ENCODE measurements around the gene PLCB4. TPM values are rescaled to one million over a fixed set of nuclear protein-coding genes. Genes with fewer than 3 reads are reported as not detected.

Gene PLCB4
- total RNA-seq, 1 experiment from 2014 or later = 10.1 TPM

DNA sequence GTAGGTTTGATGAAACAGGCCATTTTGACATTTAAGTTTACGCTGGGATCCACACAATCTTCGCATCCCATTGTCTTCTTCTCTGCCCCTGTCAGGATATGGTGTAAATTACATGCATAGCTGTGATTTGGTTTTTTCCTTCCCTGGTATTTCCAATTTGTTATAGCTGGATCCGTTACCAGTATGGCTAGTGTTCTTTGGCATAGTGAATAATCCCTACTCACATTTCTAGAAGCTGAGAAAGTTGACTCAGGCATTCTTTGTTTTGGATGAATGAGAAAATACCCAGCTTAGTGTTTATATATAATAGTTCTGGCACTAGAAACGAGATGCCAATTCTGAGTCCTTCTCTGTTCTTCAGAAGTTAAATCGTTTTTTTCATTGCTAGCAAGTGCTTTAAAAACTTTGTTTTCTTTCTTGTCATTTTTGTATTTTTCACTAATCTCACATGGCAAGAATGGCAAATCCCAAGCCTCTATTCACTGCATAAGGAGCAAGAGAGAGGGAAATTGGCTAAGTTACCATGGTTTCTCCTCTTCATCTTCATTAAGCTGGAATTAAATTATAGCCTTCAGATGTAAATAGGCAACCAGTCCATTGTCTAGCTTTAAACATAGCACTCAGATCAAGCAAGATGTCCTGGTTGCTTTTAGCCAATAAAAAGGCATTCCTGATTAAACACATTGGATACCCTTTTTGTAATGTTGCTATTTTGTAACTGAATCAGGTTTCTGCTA lies 353.6 kb downstream of the PLCB4 start:
- Histone ChIP-seq H2AK5ac (ENCODE audit: insufficient read length, low read length) (no peak overlapping the region), H3K14ac (ENCODE audit: insufficient read depth, low read length) (no peak overlapping the region), H3K9me3 (ENCODE audit: control insufficient read depth, low read depth, low read length) (no peaks in the 10 kb centered on the region), H2AFZ (ENCODE audit: low read length) (no peak overlapping the region), H3K9ac (ENCODE audit: extremely low read depth, insufficient read length, low read length) (no peak overlapping the region), H3K4ac (ENCODE audit: low read depth, low read length) (no peak overlapping the region), H3K27me3 (ENCODE audit: insufficient read depth, low read length) (no peaks in the 10 kb centered on the region), H4K5ac (ENCODE audit: insufficient read length, low read depth, low read length) (no peak overlapping the region), H3K27ac (ENCODE audit: insufficient read length, low read depth, low read length) (no peak overlapping the region), H2BK20ac (ENCODE audit: low read depth, low read length, poor library complexity, severe bottlenecking) (no peak overlapping the region), H3K4me1 (ENCODE audit: insufficient read depth, low read length) (no peaks in the 10 kb centered on the region), H2BK15ac (ENCODE audit: low read depth, low read length) (no peak overlapping the region), H4K20me1 (ENCODE audit: control insufficient read depth, insufficient read depth, insufficient read length) (no peaks in the 10 kb centered on the region), H3K56ac (ENCODE audit: insufficient read length, low read depth, low read length) (no peak overlapping the region), H3K23me2 (ENCODE audit: insufficient read length, low read depth, low read length, poor library complexity, severe bottlenecking) (no peaks in the 10 kb centered on the region), H2BK5ac (ENCODE audit: insufficient read length, low read length) (no peak overlapping the region), H4K8ac (replicated peaks; ENCODE audit: insufficient read length, low read depth, low read length) (no peak overlapping the region), H3K18ac (ENCODE audit: insufficient read length, low read depth, low read length) (no peak overlapping the region), H2BK120ac (ENCODE audit: low read depth, low read length, poor library complexity, severe bottlenecking) (no peak overlapping the region), H3T11ph (ENCODE audit: low read length) (no peak overlapping the region), H3K4me2 (ENCODE audit: insufficient read depth, insufficient read length, low read length) (no peak overlapping the region), H3K79me2 (ENCODE audit: insufficient read depth, low read length) (no peaks in the 10 kb centered on the region), H3K79me1 (ENCODE audit: insufficient read depth, low read depth, low read length, poor library complexity, severe bottlenecking) (no peaks in the 10 kb centered on the region), H4K91ac (ENCODE audit: insufficient read length, low read depth, low read length) (no peak overlapping the region), H3K23ac (ENCODE audit: insufficient read length, low read depth, low read length) (no peak overlapping the region), H2BK12ac (ENCODE audit: insufficient read length, low read depth, low read length) (no peak overlapping the region)
- Mint-ChIP-seq H3K9me3 (no peaks in the 10 kb centered on the region), H3K4me3 (no peak overlapping the region), H3K27ac (no peak overlapping the region), H3K4me1 (no peaks in the 10 kb centered on the region), H3K36me3 (ENCODE audit: insufficient read depth in 1 of 3, low read depth in 3 of 3) (peaks cover 0 to 6% (median 4%) of the 10 kb centered on the region in 3 experiments; a peak in 2 of 7 replicates), H3K27me3 (ENCODE audit: low read depth) (no peaks in the 10 kb centered on the region)
- no CpG with 5 or more reads among the region's 5 CpGs for WGBS (ENCODE audit: extremely low coverage, insufficient read length, low lambda C conversion rate)
- DNase-seq = no peak
- TF ChIP-seq, protein P1, sequence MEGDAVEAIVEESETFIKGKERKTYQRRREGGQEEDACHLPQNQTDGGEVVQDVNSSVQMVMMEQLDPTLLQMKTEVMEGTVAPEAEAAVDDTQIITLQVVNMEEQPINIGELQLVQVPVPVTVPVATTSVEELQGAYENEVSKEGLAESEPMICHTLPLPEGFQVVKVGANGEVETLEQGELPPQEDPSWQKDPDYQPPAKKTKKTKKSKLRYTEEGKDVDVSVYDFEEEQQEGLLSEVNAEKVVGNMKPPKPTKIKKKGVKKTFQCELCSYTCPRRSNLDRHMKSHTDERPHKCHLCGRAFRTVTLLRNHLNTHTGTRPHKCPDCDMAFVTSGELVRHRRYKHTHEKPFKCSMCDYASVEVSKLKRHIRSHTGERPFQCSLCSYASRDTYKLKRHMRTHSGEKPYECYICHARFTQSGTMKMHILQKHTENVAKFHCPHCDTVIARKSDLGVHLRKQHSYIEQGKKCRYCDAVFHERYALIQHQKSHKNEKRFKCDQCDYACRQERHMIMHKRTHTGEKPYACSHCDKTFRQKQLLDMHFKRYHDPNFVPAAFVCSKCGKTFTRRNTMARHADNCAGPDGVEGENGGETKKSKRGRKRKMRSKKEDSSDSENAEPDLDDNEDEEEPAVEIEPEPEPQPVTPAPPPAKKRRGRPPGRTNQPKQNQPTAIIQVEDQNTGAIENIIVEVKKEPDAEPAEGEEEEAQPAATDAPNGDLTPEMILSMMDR (conservative IDR thresholded peaks at IDR 0.05) = no peak
